Measurements from ENCODE around the gene SUSD3.

SUSD3 gene

DNA sequence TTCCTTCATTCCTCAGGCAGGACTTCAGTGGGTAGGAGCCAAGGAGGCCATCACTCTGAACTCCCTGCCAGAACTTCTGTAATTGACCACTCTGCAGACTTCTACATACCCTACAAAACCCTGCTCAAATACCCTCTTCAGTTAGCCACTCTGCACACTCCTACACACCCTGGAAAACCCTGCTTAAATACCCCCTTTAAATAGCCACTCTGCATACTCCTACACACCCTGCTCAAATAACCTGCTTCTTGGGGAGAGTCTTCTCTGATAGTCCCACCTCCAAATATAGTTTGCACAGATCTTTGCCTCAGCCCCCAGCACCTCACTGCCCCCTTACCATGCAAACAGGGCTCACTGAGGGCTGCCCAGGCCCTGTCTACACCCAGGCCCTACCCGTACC is 18.9 kb downstream of the SUSD3 start:
- no peak for DNase-seq (ENCODE audit: low spot score)

- DNase-seq (ENCODE audit: low spot score) = no peak
Measured at GRCh38 chr9:93077811-93078210, 19.3 kb downstream of the SUSD3 start.

DNA sequence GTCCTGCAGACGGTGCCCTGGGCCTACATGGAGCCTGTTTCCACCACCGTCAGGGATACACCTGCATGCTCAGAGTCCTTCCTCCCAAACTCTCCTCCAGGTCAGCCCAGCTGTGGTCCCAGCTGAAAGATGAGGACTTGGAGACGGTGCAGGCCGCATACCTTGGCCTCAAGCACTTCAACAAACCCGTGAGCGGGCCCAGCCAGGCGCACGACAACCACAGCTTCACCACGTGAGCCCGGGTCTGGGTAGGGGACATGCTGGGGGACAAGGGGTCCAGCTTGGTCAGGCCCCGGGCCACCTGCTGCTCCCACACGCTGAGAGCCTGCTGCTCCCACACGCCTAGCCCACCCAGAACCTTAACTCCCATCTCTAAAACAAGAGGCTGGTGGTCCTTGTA is 20.9 kb downstream of the SUSD3 start:
- DNase-seq (ENCODE audit: low spot score) = no peak

DNA sequence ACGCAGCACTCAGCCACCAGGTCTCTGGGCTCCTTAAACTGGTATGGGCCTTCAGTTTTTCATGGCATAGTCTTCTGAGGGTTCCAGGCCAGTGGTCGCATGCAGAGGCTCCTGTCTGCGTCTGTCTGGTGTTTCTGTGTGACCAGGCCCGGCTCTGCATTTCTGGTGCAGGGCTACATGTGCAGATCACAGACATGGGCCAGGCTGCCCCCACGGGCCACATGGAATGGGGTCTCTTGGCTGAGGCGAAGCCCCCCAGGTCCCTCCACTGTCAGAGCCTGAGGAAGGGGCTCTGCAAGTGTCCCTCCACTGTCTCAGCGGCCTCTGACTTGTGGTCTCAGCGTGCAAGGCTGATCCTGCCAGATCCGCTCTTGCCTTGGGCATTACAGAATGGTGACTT is 21.9 kb downstream of the SUSD3 start:
- no peak for DNase-seq (ENCODE audit: low spot score)

DNA sequence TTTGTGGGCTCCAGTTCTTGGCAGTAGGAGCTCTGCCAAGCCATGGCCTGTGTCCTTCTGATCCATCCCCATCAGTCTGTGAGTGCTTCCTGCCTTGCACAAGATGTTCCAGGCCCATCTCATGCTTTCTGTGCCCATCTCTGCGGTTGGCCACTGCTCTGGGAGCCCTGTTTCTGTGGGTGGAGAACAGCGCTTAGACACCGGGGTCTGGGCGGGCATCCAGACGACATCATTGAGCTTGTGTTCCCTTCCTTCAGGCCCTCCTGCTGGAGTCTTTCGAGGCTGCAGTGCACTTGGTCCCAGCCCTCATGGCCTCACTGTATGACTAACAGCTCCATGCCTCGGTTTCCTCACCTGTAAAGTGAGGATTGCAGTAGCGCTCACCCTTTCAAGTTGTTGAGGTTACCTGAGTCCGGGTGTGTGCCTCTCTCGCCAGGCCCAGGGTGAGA is 22.6 kb downstream of the SUSD3 start:
- no peak for DNase-seq (ENCODE audit: low spot score)

DNA sequence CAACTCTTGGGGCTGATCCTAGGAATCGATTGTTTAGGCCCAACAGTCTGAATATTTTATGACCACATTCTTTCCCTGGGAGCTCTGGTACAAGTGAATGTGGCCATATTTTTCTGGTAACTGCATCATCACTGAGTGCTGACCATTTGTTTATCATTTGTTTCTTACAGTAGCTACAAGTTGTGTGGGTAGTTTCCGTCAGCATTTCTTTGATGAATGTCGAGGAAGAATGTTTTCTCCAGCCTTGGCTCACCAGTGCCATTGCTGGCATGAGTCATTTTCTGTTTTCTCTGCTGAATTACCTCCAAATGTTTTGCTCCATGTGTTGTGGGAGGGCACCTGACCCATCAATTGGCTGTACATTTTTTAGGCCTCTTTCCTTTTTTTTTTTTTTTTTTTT is 23.4 kb downstream of the SUSD3 start:
- no peak for DNase-seq (ENCODE audit: low spot score)

DNA sequence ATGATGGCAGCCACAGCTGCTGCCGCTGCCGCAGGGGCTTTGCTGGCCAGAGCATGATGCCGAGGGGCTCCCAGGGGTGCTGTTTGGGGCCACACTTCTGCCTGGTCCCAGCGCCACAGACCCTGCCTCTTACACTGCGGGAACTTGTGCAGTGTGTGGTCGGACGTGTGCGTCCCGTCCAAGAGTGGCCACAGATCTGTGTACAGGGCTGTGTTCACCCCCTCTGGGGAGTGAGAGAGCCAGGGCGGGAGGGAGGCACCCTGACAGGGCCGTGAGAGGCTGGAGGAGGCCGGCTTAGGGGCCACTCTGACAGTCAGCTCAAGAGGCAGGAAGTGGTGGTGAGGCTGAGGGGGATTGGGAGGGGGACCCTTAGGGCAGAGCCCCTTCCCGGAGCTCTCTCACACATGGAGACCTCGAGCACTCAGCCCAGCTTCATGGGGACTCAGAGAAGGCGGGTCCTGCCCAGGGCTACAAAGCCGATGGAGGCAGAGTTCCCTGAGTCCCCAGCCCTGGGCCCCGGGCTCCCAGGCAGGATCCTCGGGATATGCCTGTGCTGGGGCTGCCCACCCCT is 24.4 kb downstream of the SUSD3 start:
- DNase-seq (ENCODE audit: low spot score) = no peak

- no peak for DNase-seq (ENCODE audit: low spot score)
Measured at GRCh38 chr9:93083592-93084470, 25.3 kb downstream of the SUSD3 start.

DNA sequence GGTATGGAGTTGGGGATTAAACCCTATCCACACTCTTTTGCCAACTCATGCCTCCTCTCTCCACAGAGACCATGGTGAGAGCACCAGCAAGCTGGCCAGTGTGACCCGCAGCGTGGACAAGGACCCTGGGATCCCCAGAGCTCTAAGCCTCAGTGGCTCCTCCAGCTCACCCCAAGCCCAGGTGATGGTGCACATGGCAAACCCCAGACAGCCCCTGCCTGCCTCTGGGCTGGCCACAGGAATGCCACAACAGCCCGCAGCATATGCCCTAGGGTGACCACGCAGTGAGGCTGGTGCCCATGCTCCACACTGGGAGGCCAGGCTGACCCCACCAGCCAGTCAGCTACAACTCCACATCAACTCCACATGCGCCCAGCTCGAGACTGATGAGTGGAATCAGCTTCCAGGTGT is 26.0 kb downstream of the SUSD3 start:
- no peak for DNase-seq (ENCODE audit: low spot score)

DNA sequence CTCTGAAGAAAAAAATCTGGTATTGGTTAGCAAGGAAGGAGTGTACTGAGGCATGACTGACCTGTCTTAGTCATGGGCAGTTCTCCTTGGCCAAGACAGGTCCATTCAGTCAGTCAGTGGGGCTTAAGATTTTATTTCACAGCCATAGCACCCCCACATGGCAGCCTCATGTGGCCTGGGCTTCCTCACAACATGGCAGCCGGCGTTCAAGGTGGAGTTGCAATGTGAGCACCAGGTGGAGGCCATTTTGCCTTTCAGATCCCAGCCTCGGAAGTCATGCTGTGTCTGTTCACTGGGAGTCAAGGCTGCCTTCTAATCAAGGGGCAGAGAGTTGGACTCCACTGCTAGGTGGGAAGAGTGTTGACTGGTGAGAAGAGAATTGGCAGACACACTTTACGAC is 27.2 kb downstream of the SUSD3 start:
- no peak for DNase-seq (ENCODE audit: low spot score)

DNA sequence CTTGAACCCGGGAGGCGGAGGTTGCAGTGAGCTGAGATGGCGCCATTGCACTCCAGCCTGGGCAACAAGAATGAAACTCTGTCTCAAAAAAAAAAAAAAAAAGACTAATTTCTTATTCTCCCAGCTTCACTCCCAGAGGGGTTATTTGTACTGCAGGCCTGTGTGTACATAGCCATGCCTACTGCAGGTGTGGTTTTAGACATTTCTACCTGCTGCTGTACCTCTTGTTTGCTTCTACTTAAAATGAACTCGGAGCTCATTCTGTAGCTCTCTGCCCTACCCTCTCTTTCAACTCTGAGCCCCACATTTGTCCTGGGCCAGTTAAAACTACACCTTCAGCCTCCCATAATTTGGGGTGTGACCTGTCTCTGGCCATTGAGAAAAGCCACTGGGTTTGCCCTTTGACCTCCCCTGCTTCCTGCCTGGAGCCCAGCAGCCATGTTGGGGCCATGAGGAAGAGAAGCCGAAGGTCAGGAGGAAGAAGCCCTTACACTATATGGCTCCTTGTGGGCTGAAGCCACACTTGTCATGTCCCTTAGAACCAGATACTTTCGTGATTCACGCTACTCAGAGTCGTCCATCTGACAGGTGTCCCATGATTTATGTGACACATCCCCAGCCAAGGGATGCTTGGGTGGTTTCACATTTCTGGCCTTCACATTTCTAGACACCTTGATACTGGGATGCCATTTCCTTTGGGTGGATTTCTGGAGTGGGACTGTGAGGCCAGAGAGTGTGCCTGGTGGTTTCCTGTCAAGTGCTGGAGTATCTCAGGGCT is 28.1 kb downstream of the SUSD3 start:
- DNase-seq (ENCODE audit: low spot score) = no peak

GRCh38 chr9:93087971-93088655 is 29.6 kb downstream of the SUSD3 start:
- no peak for DNase-seq (ENCODE audit: low spot score)

GRCh38 chr9:93088656-93089015 is 30.1 kb downstream of the SUSD3 start:
- DNase-seq (ENCODE audit: low spot score) = no peak

DNA sequence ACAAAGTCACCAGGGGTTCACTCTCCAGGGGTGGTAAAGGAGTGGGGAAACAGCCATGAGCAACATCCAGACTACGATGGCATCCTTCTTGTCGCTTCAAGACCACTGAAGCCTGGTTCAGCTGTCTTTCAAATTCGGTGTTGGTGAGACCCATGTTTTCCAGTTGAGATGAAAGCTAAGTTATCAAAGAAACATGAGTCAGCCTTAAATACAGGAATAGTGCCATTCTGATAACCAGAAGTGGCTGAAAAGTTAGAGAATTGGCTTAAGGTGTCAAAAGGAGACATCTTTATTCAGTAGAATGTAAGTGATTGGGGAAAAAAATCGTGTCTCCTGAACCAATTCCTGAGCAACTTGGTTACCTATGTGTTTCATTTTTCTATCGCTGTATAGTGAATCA is 30.5 kb downstream of the SUSD3 start:
- DNase-seq (ENCODE audit: low spot score) = no peak

DNA sequence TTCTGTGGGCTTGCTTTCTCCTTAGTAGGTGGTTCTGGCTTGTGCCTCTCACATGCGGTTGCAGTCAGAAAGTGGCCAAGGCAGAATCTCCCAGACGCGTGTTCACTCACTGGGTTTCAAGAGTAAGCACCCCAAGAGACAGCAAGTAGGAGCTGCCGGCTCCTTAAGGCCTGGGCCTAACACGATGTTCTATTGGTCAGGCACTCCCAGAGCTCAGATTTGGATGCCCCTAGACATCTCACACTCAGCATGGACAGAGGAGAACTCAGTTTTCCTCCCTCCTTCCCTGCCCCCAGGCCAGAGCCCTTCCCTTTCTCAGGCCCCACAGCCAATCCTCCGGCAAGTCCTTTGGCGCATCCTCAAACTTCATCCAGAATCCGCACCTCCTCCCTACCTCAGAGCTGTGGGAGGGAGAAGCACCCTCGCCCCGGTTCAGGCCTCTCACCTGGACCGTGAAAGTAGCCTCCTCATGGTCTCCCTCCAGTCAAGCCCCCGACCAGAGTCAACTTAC is 31.0 kb downstream of the SUSD3 start:
- DNase-seq (ENCODE audit: low spot score) = no peak

DNA sequence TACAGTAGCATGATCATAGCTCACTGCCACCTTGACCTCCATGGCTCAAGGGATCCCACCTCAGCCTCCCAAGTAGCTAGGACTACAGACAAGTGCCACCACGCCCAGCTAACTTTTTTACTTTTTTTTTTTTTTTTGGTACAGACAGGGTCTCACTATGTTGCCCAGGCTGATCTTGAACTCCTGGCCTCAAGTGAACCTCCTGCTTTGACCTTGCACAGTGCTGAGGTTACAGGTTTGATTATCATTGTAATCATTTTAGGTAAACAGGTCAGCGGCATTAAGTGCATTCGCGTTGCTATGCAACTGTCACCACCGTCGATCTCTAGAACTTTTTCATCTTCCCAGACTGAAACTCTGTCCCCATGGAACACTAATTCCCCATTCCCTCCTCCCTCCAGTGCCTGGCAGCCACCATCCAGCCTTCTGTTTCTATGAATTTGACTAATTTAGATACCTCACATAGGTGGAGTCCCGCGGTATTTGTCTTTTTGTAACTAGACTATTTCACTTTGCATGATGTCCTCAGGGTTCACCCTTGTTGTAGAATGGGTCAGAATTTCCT is 31.7 kb downstream of the SUSD3 start:
- DNase-seq (ENCODE audit: low spot score) = no peak

GRCh38 chr9:93091056-93091452 is 32.6 kb downstream of the SUSD3 start:
- DNase-seq (ENCODE audit: low spot score) = no peak

- no peak for DNase-seq (ENCODE audit: low spot score)
Measured at GRCh38 chr9:93091453-93092081, 33.1 kb downstream of the SUSD3 start.

DNA sequence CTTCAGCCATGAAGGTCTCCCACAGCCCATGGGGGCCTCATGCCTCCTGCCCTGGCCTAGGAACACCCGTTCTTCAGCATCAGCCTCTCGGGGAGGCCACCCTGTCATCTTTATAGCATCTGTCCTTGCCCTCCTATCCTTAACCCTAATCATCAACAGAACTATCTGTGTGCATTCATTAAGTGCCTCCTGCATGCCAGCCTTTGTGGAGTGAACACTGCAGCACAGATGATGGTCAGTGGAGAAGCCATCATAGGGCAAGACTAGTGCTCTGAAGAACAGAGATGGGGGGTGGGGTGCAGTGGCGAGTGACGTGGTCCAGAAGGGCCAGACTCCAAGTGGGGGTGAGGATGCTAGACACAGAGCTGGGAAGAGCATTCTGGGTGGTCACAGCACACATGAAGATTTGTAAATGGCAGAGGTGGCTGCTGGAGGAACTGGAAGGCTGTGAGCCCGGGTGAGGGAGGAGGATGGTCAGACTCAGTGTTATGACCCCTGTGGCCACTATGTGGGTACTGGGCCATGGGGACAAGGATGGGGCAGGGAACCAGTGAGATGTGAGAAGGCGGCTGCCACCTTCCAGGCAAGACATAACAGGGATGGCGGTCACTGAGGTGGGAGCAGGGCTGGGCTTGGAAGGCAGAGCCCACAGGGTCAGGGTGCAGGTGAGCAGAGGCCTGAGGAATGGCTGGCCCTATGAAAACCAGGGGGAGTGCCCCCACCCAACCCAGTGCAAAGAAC is 33.9 kb downstream of the SUSD3 start:
- DNase-seq (ENCODE audit: low spot score) = no peak

- no peak for DNase-seq (ENCODE audit: low spot score)
Measured at GRCh38 chr9:93093127-93093876, 34.8 kb downstream of the SUSD3 start.

Data from HuH-7.5 (cell line).